Activated CD4-positive, alpha-beta T cell treated with anti-CD3 and anti-CD28 coated beads, Interleukin-2, amount 10 ng/mL, durations not matched to agents 24 days and 14 days (primary cell): ENCODE data around the gene SETD7. TPM values are rescaled to one million over a fixed set of nuclear protein-coding genes. Genes with fewer than 3 reads are reported as not detected.

Experiments used
- DNase-seq: peaks from one replicate; pipeline ENCODE4 v3.0.0; 2022
- H3K27ac Mint-ChIP-seq: one replicate; pipeline ENCODE4 v1.8.0; 2022; ENCODE audit warnings: mild to moderate bottlenecking, mixed read lengths
- H3K27me3 Mint-ChIP-seq: one replicate; pipeline ENCODE4 v1.8.0; 2022; ENCODE audit warnings: mixed read lengths
- H3K36me3 Mint-ChIP-seq: one replicate; pipeline ENCODE4 v1.8.0; 2022; ENCODE audit warnings: low read depth, mild to moderate bottlenecking, mixed read lengths
- H3K4me1 Mint-ChIP-seq: one replicate; pipeline ENCODE4 v1.8.0; 2021; ENCODE audit warnings: mixed read lengths
- H3K4me3 Mint-ChIP-seq: one replicate; pipeline ENCODE4 v1.8.0; 2022; ENCODE audit warnings: mild to moderate bottlenecking, moderate library complexity, mixed read lengths
- H3K9me3 Mint-ChIP-seq: one replicate; pipeline ENCODE4 v1.8.0; 2021; ENCODE audit warnings: mixed read lengths
- intact Hi-C: fragments of 100-400 bp; cut with micrococcal nuclease; formaldehyde crosslinking; loops from one replicate; pipeline ENCODE4 v1.15.1; 2023
- total RNA-seq: library from RNA; stranded (reverse); gene quantifications from 2 replicates; pipeline ENCODE4 v1.2.3, GENCODE V29; 2022

Gene SETD7
- total RNA-seq, 1 donor from 2014 or later, result 18.5 TPM

GRCh38 chr4:139526928-139527327, 29.1 kb downstream of the SETD7 start:
- H3K27me3 Mint-ChIP-seq, result no peaks in the 10 kb centered on the region
- H3K27ac Mint-ChIP-seq, result no peak overlapping the region
- H3K9me3 Mint-ChIP-seq, result no peaks in the 10 kb centered on the region
- H3K4me3 Mint-ChIP-seq, result no peak overlapping the region
- peaks cover 31% of the 10 kb centered on the region for H3K36me3 Mint-ChIP-seq
- no peak for DNase-seq
- intact Hi-C loops, result no loop called here
- peaks cover 15% of the 10 kb centered on the region for H3K4me1 Mint-ChIP-seq

DNA sequence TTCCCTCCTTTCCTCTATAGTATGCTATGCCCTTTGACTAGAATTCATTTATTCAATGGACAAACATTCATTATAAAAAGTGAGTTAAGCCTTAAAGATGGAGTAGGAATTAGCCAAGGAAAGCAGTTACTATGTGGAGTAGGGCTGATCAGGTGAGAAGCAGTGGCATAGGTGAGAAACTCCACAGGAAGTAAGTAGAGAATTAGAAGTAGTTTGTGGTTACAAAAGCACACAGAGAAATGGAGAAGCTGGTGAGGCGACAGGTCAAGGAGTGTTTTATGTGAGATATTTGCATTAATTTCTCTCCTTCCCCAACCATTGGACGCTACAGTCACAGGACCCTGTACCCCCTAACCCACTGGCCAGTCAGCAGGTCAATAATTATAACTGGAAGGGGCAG, 30.6 kb downstream of the SETD7 start:
- peaks cover 34% of the 10 kb centered on the region for H3K36me3 Mint-ChIP-seq
- DNase-seq, result no peak
- H3K4me1 Mint-ChIP-seq, result peaks cover 12% of the 10 kb centered on the region
- no peaks in the 10 kb centered on the region for H3K27me3 Mint-ChIP-seq
- no peak overlapping the region for H3K27ac Mint-ChIP-seq
- H3K4me3 Mint-ChIP-seq, result no peak overlapping the region
- H3K9me3 Mint-ChIP-seq, result no peaks in the 10 kb centered on the region
- intact Hi-C loops, result no loop called here

DNA sequence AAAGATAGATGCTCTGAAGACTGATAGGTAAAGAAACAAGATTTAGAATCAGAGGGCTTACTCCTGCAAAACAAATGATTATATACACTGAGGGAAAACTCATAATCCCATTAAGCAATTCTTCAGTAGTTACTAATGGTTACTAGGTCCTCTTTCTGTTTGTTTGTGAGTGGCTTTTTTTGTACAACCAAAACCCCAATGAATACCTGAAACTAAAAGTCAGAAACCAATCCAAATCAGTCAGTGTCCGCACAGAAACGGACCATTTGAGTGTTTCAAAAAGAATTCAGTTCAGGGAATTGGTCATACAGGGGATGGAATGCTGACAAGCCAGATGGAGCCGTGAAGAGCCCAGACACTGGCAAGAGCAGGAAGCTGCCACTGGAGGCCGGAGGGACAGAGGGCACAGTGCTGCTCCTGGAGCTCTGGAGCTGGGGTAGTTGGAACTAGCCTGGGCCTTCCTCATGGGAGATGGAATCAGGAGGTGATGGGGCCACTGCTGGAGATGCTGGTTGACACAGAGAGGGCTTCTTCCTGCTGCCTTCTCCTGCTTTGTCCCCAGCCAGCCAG, 31.9 kb downstream of the SETD7 start:
- no peak overlapping the region for H3K4me3 Mint-ChIP-seq
- intact Hi-C loops, result no loop called here
- H3K27me3 Mint-ChIP-seq, result no peaks in the 10 kb centered on the region
- H3K9me3 Mint-ChIP-seq, result no peaks in the 10 kb centered on the region
- no peak for DNase-seq
- no peak overlapping the region for H3K27ac Mint-ChIP-seq
- peaks cover 38% of the 10 kb centered on the region for H3K36me3 Mint-ChIP-seq
- H3K4me1 Mint-ChIP-seq, result peaks cover 12% of the 10 kb centered on the region

DNA sequence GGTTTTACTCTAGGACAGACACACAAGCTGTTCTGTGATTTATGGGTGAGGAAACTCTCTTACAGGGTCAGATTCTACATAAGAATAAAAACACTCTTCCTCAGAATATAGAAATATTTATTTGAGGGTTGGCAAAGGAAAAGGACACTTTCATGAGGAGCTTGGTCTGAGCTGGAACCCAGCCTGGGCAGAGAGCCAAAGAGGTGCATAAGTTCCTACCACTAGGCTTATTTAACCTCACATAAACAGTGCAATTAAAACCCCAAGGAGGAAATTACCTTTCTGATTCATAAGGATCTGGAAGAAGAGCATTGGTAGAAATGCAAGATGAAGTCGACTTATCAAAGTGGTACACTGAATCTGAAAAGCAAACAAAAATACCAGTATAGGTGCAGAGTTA, 32.9 kb downstream of the SETD7 start:
- Mint-ChIP-seq H3K9me3 (no peaks in the 10 kb centered on the region), H3K4me3 (no peak overlapping the region), H3K27me3 (no peaks in the 10 kb centered on the region), H3K36me3 (peaks cover 36% of the 10 kb centered on the region), H3K4me1 (peaks cover 10% of the 10 kb centered on the region), H3K27ac (no peak overlapping the region)
- intact Hi-C loops, result no loop called here
- no peak for DNase-seq

GRCh38 chr4:139522457-139522856, 33.6 kb downstream of the SETD7 start:
- Mint-ChIP-seq H3K27me3 (no peaks in the 10 kb centered on the region), H3K4me1 (peaks cover 10% of the 10 kb centered on the region), H3K9me3 (no peaks in the 10 kb centered on the region), H3K36me3 (peaks cover 37% of the 10 kb centered on the region), H3K4me3 (no peak overlapping the region), H3K27ac (no peak overlapping the region)
- intact Hi-C loops, result no loop called here
- no peak for DNase-seq

DNA sequence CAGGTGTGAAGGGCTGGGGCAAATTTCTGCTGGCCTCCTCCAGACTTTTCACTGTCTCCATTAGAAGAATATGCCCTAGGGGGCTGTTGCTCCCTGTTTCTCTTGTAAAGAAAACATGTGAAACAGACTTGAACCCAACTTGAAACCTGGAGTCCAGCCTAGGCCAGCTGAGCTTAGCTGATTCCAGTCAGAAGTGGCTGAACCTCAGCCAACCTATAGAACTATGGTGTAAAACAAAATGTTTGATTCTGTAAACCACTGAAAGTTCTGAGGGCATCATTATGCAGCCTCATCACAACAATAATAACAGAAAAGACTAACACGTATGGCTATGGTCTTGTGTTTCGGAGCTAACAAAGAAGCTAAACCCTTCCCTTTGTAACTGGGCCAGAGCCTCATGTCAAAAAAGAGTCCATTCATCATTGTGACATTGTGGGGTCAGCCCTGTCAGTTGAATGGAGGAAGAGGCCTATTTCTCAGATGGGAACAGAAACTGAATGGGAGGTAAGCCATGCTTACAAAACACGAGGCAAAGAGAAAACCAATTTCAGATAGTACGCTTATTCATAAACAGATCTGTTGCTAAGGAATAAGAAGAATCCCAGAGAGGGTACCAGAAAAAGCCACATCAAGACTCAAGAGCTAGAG, 34.1 kb downstream of the SETD7 start:
- Mint-ChIP-seq H3K27ac (no peak overlapping the region), H3K27me3 (no peaks in the 10 kb centered on the region), H3K9me3 (no peaks in the 10 kb centered on the region), H3K4me1 (peaks cover 10% of the 10 kb centered on the region), H3K36me3 (peaks cover 38% of the 10 kb centered on the region), H3K4me3 (no peak overlapping the region)
- DNase-seq, result no peak
- intact Hi-C loops, result no loop called here

DNA sequence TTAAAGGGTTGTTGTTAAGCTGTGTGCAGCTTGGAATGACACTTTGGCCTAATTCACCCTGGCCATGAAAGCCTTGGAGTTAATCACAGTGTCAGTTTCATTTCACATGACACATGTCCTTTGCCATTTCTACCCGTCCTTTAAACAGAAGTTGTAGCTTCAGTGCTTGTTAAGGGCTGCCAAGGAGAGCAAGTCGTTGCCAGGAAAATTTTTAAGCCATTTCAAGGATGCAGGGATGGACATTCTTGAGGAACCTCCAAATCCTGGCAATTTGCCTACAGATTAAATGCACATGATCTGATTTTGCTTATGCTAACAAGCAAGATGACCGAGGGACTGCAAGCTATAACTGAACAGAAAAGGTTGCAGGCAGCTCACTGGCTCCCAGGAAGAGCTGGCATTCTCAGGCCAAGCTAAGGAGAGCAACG, 40.5 kb downstream of the SETD7 start:
- H3K36me3 Mint-ChIP-seq, result peaks cover 41% of the 10 kb centered on the region
- no peaks in the 10 kb centered on the region for H3K4me1 Mint-ChIP-seq
- DNase-seq, result no peak
- H3K27ac Mint-ChIP-seq, result no peak overlapping the region
- intact Hi-C loops, result no loop called here
- H3K9me3 Mint-ChIP-seq, result no peaks in the 10 kb centered on the region
- H3K27me3 Mint-ChIP-seq, result no peaks in the 10 kb centered on the region
- H3K4me3 Mint-ChIP-seq, result no peak overlapping the region

DNA sequence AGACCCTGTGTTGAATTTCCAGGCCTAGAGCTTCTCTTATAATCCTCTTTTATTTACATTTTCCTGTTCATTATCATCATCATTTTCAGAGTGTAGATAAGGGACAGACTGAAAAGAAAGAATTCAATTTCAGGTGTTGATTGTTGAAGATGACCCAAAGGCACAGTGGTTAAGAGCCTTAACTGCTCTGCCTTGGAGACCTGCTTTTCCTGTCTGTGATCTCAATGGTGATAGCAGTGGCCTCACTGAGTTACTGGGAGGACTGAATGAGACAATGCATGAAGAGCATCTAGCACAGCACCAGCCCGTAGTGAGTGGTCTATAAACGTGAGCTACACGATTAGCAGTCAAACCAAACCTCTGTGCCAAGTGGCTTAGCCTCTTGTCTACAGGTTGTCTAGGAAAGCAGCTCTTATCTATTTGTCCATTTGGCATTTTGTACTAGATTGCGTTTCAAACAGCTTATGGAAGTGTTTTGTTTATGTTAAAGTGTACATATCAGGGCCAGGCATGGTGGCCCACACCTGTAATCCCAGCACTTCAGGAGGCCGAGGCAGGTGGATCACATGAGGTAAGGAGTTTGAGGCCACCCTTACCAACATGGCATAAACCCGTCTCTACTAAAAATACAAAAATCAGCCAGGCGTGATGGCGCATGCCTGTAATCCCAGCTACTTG, 41.5 kb downstream of the SETD7 start:
- no peak for DNase-seq
- Mint-ChIP-seq H3K4me3 (no peak overlapping the region), H3K27ac (no peak overlapping the region), H3K9me3 (no peaks in the 10 kb centered on the region), H3K4me1 (peaks cover 2% of the 10 kb centered on the region), H3K27me3 (no peaks in the 10 kb centered on the region), H3K36me3 (peaks cover 40% of the 10 kb centered on the region)
- intact Hi-C loops, result no loop called here

- Mint-ChIP-seq H3K9me3 (no peaks in the 10 kb centered on the region), H3K27ac (no peak overlapping the region), H3K36me3 (peaks cover 29% of the 10 kb centered on the region), H3K4me3 (no peak overlapping the region), H3K27me3 (no peaks in the 10 kb centered on the region), H3K4me1 (peaks cover 2% of the 10 kb centered on the region)
- intact Hi-C loops, result no loop called here
- no peak for DNase-seq
These were observed 44.7 kb downstream of the SETD7 start for GRCh38 chr4:139511320-139511719.

- intact Hi-C loops, result no loop called here
- peaks cover 23% of the 10 kb centered on the region for H3K36me3 Mint-ChIP-seq
- H3K27ac Mint-ChIP-seq, result no peak overlapping the region
- H3K4me1 Mint-ChIP-seq, result peaks cover 2% of the 10 kb centered on the region
- no peak overlapping the region for H3K4me3 Mint-ChIP-seq
- no peak for DNase-seq
- H3K9me3 Mint-ChIP-seq, result peaks cover 4% of the 10 kb centered on the region
- no peaks in the 10 kb centered on the region for H3K27me3 Mint-ChIP-seq
These were observed 46.1 kb downstream of the SETD7 start for GRCh38 chr4:139509727-139510410.

DNA sequence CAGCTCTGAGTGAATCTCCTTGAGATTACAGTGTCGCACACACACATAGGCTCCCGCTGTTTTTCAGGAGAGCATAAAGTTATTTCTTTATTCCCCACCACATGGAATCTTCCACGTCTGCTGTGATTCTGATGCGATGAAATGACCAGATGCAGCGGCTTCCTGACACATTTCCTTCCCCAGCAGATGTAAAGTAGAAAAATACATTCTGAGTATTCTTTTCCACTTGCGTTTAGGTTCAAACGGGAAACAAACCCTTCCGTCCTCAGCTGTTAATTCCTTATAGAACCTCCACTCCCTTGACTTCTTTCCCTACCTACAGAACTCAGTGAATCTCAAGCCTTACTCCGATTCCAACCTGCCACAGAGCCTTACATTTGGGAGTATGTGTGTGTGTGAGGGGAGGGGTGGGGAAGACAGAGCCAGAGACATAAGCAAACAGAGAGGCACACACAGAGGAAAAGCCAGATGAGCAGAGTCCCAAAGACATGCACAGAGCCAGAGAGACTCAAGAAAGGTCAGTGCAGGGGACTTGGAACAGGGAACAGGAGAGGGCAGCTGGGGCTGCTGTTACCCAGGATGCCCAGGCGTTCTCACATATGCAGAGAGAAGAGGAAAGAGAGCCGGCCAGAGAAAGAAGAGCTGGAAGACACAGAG, 47.3 kb downstream of the SETD7 start:
- Mint-ChIP-seq H3K27me3 (no peaks in the 10 kb centered on the region), H3K36me3 (peaks cover 24% of the 10 kb centered on the region), H3K9me3 (peaks cover 7% of the 10 kb centered on the region), H3K4me3 (no peak overlapping the region), H3K4me1 (peaks cover 2% of the 10 kb centered on the region), H3K27ac (no peak overlapping the region)
- DNase-seq, result no peak
- intact Hi-C loops, result no loop called here

DNA sequence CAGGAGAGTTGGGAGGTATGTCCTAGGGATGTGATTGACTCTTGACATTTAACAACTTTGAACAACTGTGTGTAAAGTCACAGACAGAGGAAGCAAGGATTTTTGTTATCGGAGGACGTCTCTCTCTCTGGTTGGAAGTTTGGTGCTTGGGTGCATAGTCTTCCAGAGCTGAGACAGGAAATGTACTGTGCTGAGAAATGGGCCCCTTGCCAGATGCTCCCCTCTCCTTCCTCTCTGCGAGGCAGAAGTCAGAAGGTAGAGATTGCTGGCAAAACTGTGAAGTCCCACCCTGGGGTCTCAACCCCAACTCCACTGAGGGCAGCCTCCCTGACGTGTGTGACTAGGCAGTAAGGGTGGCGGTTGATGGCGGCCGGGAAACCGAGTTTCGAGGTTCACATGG, 49.2 kb downstream of the SETD7 start:
- Mint-ChIP-seq H3K9me3 (peaks cover 8% of the 10 kb centered on the region), H3K4me3 (no peak overlapping the region), H3K27me3 (no peaks in the 10 kb centered on the region), H3K4me1 (peaks cover 4% of the 10 kb centered on the region), H3K36me3 (peaks cover 18% of the 10 kb centered on the region), H3K27ac (no peak overlapping the region)
- DNase-seq, result no peak
- intact Hi-C loops, result no loop called here

DNA sequence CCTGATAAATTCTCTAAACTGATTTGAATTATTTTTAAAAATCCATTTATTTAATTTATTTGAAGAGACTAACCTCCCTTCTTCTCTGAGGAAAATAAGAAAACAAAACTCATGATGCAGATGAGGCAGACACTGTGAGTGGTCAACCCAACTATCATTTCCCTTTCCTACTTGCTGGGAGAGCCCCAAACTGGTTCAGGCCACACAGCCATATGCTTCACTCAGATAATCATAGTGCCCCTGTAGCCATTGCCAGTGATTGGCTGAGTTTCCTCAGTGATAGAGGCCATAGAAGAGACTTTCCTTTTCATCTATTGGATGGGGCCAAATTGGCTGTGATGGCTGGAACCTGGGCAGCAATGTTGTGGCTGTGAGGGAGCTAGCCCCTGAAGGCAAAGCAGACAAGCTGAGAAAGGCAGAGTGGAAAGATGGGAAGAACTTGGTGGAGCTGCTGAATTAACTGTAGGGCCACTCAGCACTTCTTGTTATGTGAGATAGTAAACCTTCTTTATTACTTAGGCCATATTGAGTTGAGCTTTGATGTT, 52.3 kb downstream of the SETD7 start:
- Mint-ChIP-seq H3K9me3 (peaks cover 8% of the 10 kb centered on the region), H3K36me3 (peaks cover 11% of the 10 kb centered on the region), H3K4me3 (no peak overlapping the region), H3K27me3 (no peaks in the 10 kb centered on the region), H3K4me1 (peaks cover 2% of the 10 kb centered on the region), H3K27ac (no peak overlapping the region)
- intact Hi-C loops, result no loop called here
- no peak for DNase-seq
